Stimulated activated naive CD8-positive, alpha-beta T cell treated with anti-CD3 and anti-CD28 coated beads, Interleukin-15, amount 100 ng/mL, for 72 hours (primary cell): ENCODE results near the gene RAPGEF3.

Source experiments
- ATAC-seq: fragments of 150-1000 bp; cut with Tn5 transposase; 2 replicates; pipeline ENCODE4 v1.10.0; 2021; ENCODE audit warnings: mild to moderate bottlenecking, moderate library complexity
- DNase-seq, 2 donors: peaks; one replicate each; pipeline ENCODE4 v3.0.0; 2021 to 2022
- H3K27ac Mint-ChIP-seq, 2 donors: one replicate each; pipeline ENCODE4 v1.8.0; 2022; ENCODE audit warnings: mild to moderate bottlenecking in 2 of 2, mixed read lengths in 2 of 2, moderate library complexity in 2 of 2
- H3K27me3 Mint-ChIP-seq: one replicate; pipeline ENCODE4 v1.8.0; 2022; ENCODE audit warnings: mixed read lengths
- H3K4me1 Mint-ChIP-seq: one replicate; pipeline ENCODE4 v1.8.0; 2022; ENCODE audit warnings: mild to moderate bottlenecking, mixed read lengths
- H3K4me3 Mint-ChIP-seq, 2 donors: one replicate each; pipeline ENCODE4 v1.8.0; 2022; ENCODE audit warnings: mild to moderate bottlenecking in 2 of 2, mixed read lengths in 2 of 2, moderate library complexity in 1 of 2
- H3K9me3 Mint-ChIP-seq, 2 donors: one replicate each; pipeline ENCODE4 v1.8.0; 2022; ENCODE audit warnings: mixed read lengths in 2 of 2

The RAPGEF3 gene

DNA sequence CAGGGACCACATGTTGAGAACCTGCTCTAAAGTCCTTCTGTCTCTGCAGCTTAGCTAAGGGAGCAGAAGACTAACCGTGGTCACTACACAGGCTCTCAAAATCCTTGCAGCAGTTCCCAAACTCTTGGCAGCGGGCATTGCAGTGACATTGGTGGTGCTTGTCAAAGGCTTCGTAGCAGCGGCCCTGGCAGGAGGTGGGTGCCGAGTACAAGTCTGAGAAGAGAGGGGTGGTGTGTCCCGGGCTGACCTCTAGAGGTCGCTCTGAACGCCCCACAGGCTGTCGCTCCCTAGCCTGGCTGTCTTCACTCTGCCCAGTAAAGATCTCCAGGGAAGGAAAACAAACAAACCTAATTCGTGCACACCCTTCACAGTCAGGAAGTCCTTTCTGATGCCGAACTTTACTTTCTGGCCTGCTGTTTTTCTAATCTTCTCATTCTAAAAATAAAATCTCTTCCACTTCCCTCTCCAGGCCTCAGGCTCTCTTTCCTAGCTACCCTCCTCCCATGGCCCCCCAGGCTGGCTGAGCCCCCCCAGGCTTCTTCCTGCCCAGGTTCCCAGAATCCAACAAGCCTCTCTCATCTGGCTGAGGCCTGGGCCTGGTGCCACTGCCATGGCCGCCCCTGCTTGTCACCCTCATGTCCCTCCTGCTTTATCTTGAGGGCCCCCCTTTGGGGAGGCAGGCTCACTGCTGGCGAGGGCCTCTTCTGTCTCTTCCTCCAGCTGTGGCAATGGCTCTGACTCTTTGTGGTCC lies 41.1 kb downstream of the RAPGEF3 start:
- H3K27ac Mint-ChIP-seq, result peak overlapping the region; percentile 76 to 77
- peaks cover 55% of the 10 kb centered on the region for H3K4me1 Mint-ChIP-seq
- no peaks in the 10 kb centered on the region for H3K27me3 Mint-ChIP-seq
- H3K4me3 Mint-ChIP-seq, result peak overlapping the region; percentile 62 to 67
- peak; percentile 58 to 65 for DNase-seq
- peak; percentile 65 for ATAC-seq
- no peaks in the 10 kb centered on the region for H3K9me3 Mint-ChIP-seq

GRCh38 chr12:47717046-47717442 lies 41.6 kb downstream of the RAPGEF3 start:
- no peaks in the 10 kb centered on the region for H3K9me3 Mint-ChIP-seq
- H3K27me3 Mint-ChIP-seq, result no peaks in the 10 kb centered on the region
- ATAC-seq (no peak), DNase-seq (no peak)
- H3K4me1 Mint-ChIP-seq, result peaks cover 50% of the 10 kb centered on the region
- H3K27ac Mint-ChIP-seq, result peak overlapping the region in 1 of 2 donors; percentile 42
- H3K4me3 Mint-ChIP-seq, result no peak overlapping the region

GRCh38 chr12:47715877-47716548 lies 42.7 kb downstream of the RAPGEF3 start:
- peaks cover 39% of the 10 kb centered on the region for H3K4me1 Mint-ChIP-seq
- ATAC-seq, result no peak
- peak overlapping the region in 1 of 2 donors; percentile 27 for H3K27ac Mint-ChIP-seq
- no peaks in the 10 kb centered on the region for H3K27me3 Mint-ChIP-seq
- no peaks in the 10 kb centered on the region for H3K9me3 Mint-ChIP-seq
- H3K4me3 Mint-ChIP-seq, result no peak overlapping the region
- no peak for DNase-seq

- peak overlapping the region in 1 of 2 donors; percentile 79 for H3K27ac Mint-ChIP-seq
- ATAC-seq, result peak; percentile 84
- H3K4me3 Mint-ChIP-seq, result no peak overlapping the region
These were observed 43.2 kb downstream of the RAPGEF3 start for GRCh38 chr12:47715393-47715876.

GRCh38 chr12:47714826-47715386 lies 43.8 kb downstream of the RAPGEF3 start:
- DNase-seq (no peak), ATAC-seq (no peak)
- no peaks in the 10 kb centered on the region for H3K27me3 Mint-ChIP-seq
- H3K27ac Mint-ChIP-seq, result no peak overlapping the region
- no peak overlapping the region for H3K4me3 Mint-ChIP-seq
- peaks cover 36% of the 10 kb centered on the region for H3K4me1 Mint-ChIP-seq
- no peaks in the 10 kb centered on the region for H3K9me3 Mint-ChIP-seq

More at GRCh38 chr12:47715393-47715876, 43.2 kb downstream of the RAPGEF3 start:
- Mint-ChIP-seq H3K27me3 (no peaks in the 10 kb centered on the region), H3K9me3 (no peaks in the 10 kb centered on the region), H3K4me1 (peaks cover 35% of the 10 kb centered on the region)
- DNase-seq, result peak; percentile 65 to 72

- no peaks in the 10 kb centered on the region for H3K27me3 Mint-ChIP-seq
- DNase-seq (no peak), ATAC-seq (no peak)
- H3K27ac Mint-ChIP-seq, result no peak overlapping the region
- H3K9me3 Mint-ChIP-seq, result no peaks in the 10 kb centered on the region
- H3K4me3 Mint-ChIP-seq, result no peak overlapping the region
- H3K4me1 Mint-ChIP-seq, result peaks cover 50% of the 10 kb centered on the region
These were observed 46.5 kb downstream of the RAPGEF3 start for GRCh38 chr12:47712171-47712570.

- Mint-ChIP-seq H3K27ac (peak overlapping the region in 1 of 2 donors; percentile 37), H3K27me3 (no peaks in the 10 kb centered on the region), H3K4me1 (peaks cover 43% of the 10 kb centered on the region), H3K9me3 (no peaks in the 10 kb centered on the region), H3K4me3 (no peak overlapping the region)
- ATAC-seq (no peak), DNase-seq (no peak)
These were observed 47.2 kb downstream of the RAPGEF3 start for GRCh38 chr12:47711448-47711847.

DNA sequence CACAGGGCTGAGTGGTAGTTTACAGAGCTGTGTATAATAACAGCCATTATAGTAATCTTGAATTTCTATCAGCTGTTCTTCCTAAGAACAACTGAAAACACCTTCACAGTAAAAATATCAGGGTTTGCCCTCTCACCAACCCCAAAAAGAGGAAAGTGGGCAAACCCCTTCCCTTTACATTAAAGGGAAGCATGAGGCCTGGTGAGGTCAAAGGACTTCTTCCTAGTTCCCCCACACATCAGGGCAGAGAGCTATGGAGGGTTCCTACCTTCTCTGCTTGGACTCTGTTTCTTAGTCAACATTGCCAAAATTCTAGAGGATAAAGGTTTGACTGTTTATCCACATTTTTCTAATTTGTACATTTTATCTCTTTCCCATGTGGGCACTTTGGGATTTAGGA lies 48.4 kb downstream of the RAPGEF3 start:
- Mint-ChIP-seq H3K4me3 (no peak overlapping the region), H3K27me3 (no peaks in the 10 kb centered on the region), H3K27ac (no peak overlapping the region), H3K4me1 (peaks cover 31% of the 10 kb centered on the region), H3K9me3 (no peaks in the 10 kb centered on the region)
- ATAC-seq (no peak), DNase-seq (no peak)

DNA sequence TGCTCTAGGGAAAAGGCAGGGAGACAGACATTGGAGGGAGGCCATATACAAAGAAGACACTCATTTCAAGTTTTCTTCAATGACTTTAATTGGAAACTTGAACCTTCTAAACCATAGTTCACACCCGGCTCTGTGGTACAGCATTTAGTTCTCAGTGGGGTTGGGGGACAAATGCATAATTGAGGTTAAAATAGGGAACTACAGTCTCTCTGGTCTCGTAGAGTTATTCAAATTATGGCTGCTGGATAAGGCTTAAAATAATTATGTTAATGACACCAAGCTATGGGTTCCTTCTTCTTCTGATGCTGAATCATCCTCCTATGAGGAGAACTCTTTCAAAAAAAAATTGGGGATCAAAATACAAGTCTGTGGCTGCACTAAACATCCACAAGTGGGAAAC lies 49.0 kb downstream of the RAPGEF3 start:
- ATAC-seq, result no peak
- H3K4me3 Mint-ChIP-seq, result no peak overlapping the region
- peaks cover 33% of the 10 kb centered on the region for H3K4me1 Mint-ChIP-seq
- no peaks in the 10 kb centered on the region for H3K9me3 Mint-ChIP-seq
- H3K27ac Mint-ChIP-seq, result no peak overlapping the region
- no peak for DNase-seq
- H3K27me3 Mint-ChIP-seq, result no peaks in the 10 kb centered on the region

- peaks cover 35% of the 10 kb centered on the region for H3K4me1 Mint-ChIP-seq
- H3K4me3 Mint-ChIP-seq, result no peak overlapping the region
- ATAC-seq (no peak), DNase-seq (no peak)
- no peaks in the 10 kb centered on the region for H3K9me3 Mint-ChIP-seq
- no peaks in the 10 kb centered on the region for H3K27me3 Mint-ChIP-seq
- no peak overlapping the region for H3K27ac Mint-ChIP-seq
These were observed 49.4 kb downstream of the RAPGEF3 start for GRCh38 chr12:47709237-47709636.

GRCh38 chr12:47707905-47708543 lies 50.7 kb downstream of the RAPGEF3 start:
- DNase-seq (no peak), ATAC-seq (no peak)
- Mint-ChIP-seq H3K4me1 (peaks cover 46% of the 10 kb centered on the region), H3K9me3 (no peaks in the 10 kb centered on the region), H3K4me3 (peak overlapping the region; percentile 50 to 69), H3K27me3 (no peaks in the 10 kb centered on the region), H3K27ac (peak overlapping the region in 1 of 2 donors; percentile 29)

DNA sequence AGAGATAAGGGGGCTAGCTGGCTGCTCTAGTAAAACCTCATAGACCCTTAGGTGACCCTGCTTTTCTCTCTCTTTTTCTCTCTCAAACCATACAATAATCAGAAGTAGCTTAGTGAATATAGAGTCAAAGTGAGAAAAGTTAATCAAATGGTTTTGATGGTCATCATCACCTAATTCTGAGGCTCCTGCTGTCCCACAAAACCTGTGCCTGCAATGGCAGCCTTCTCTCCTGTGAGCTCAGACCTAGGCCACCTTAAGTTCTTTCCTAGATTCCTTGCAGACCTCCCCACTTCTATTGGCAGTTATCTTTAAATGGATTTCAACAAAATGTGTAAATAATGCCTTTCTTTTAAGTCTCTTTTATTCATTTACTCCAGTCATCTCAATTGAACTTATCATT lies 51.3 kb downstream of the RAPGEF3 start:
- no peaks in the 10 kb centered on the region for H3K9me3 Mint-ChIP-seq
- ATAC-seq (no peak), DNase-seq (no peak)
- H3K27ac Mint-ChIP-seq, result no peak overlapping the region
- H3K27me3 Mint-ChIP-seq, result no peaks in the 10 kb centered on the region
- peak overlapping the region; percentile 50 to 69 for H3K4me3 Mint-ChIP-seq
- peaks cover 46% of the 10 kb centered on the region for H3K4me1 Mint-ChIP-seq

GRCh38 chr12:47705566-47706425 lies 52.9 kb downstream of the RAPGEF3 start, which contains the start of gene RPAP3:
TSS of gene RPAP3 (minus strand) at chr12:47706030. CDS start at chr12:47702840, 3,190 bp downstream.
- H3K27me3 Mint-ChIP-seq, result no peaks in the 10 kb centered on the region
- no peaks in the 10 kb centered on the region for H3K9me3 Mint-ChIP-seq
- peaks cover 46% of the 10 kb centered on the region for H3K4me1 Mint-ChIP-seq
- peak within 1 kb of the TSS; percentile 99 to 100 for H3K27ac Mint-ChIP-seq
- ATAC-seq (peak; percentile 95), DNase-seq (peak; percentile 96 to 98)
- H3K4me3 Mint-ChIP-seq, result peak within 1 kb of the TSS; percentile 98

DNA sequence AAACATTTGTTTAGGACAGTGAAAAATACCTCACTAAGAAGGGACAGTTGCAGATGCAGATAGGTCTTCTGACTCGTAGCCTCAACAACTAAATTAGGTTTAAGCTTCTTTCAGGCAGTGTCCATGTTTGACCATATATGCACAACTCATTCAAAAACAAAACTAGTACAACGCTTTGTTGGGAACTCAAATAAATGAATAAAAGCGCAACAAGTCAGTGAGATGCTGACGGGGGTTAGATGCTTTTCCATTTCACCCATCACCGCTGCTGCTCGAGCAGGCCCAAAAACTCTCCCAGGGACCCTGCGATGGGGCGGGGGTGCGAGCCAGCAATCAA lies 53.5 kb downstream of the RAPGEF3 start:
- no peak for ATAC-seq
- no peaks in the 10 kb centered on the region for H3K9me3 Mint-ChIP-seq
- H3K4me1 Mint-ChIP-seq, result peaks cover 46% of the 10 kb centered on the region
- H3K27ac Mint-ChIP-seq, result peak overlapping the region in 1 of 2 donors; percentile 4
- H3K4me3 Mint-ChIP-seq, result peak overlapping the region; percentile 98
- H3K27me3 Mint-ChIP-seq, result no peaks in the 10 kb centered on the region
- no peak for DNase-seq

DNA sequence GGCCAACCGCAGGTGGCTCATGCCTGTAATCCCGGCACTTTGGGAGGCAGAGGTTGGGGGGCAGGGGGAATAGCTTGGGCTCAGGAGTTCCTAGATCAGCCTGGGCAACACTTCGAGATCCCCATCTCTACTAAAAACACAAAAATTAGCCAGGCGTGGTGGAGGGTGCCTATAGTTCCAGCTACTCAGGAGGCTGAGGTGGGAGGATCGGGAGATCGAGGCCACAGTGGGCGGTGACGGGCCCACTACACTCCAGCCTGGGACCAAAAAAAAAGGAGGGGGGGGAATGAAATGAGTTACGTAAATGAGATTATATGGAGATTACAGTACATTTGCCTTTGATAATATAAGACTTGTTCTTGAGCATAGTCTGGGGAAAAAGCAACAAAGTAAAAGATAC lies 54.0 kb downstream of the RAPGEF3 start:
- ATAC-seq (no peak), DNase-seq (no peak)
- no peaks in the 10 kb centered on the region for H3K27me3 Mint-ChIP-seq
- H3K27ac Mint-ChIP-seq, result peak overlapping the region; percentile 4 to 29
- H3K4me3 Mint-ChIP-seq, result peak overlapping the region; percentile 98
- peaks cover 43% of the 10 kb centered on the region for H3K4me1 Mint-ChIP-seq
- no peaks in the 10 kb centered on the region for H3K9me3 Mint-ChIP-seq
